GM19193 (cell line): ENCODE data around the gene ARHGEF17.

ENCODE experiments used
- POLR2A ChIP-seq: IDR thresholded peaks from 4 replicates; pipeline ENCODE4 v1.6.1; 2011; ENCODE audit not compliant: insufficient read depth, insufficient read length; ENCODE audit errors: extremely low read depth

Gene ARHGEF17

GRCh38 chr11:73308003-73308960 is at the start of gene ARHGEF17:
TSS of gene ARHGEF17 (plus strand) at chr11:73308276. CDS start at chr11:73308639, 363 bp downstream.
- TF ChIP-seq POLR2A = peak; percentile 12

- TF ChIP-seq POLR2A = no peak
These were observed 48.5 kb upstream of the ARHGEF17 start for GRCh38 chr11:73259406-73260126.

- no peak for TF ChIP-seq POLR2A
These were observed 48.0 kb upstream of the ARHGEF17 start for GRCh38 chr11:73260127-73260457.

- no peak for TF ChIP-seq POLR2A
These were observed 45.1 kb upstream of the ARHGEF17 start for GRCh38 chr11:73262851-73263495.

GRCh38 chr11:73263640-73264039 is 44.4 kb upstream of the ARHGEF17 start:
- no peak for TF ChIP-seq POLR2A

GRCh38 chr11:73265278-73265810 is 42.7 kb upstream of the ARHGEF17 start:
- TF ChIP-seq POLR2A = no peak

- TF ChIP-seq POLR2A = no peak
These were observed 42.0 kb upstream of the ARHGEF17 start for GRCh38 chr11:73265853-73266645.

GRCh38 chr11:73266646-73267020 is 41.4 kb upstream of the ARHGEF17 start:
- no peak for TF ChIP-seq POLR2A

- no peak for TF ChIP-seq POLR2A
These were observed 40.8 kb upstream of the ARHGEF17 start for GRCh38 chr11:73267122-73267846.

- no peak for TF ChIP-seq POLR2A
These were observed 40.1 kb upstream of the ARHGEF17 start for GRCh38 chr11:73267906-73268540.

GRCh38 chr11:73268671-73269271 is 39.3 kb upstream of the ARHGEF17 start:
- no peak for TF ChIP-seq POLR2A

- TF ChIP-seq POLR2A = no peak
These were observed 38.5 kb upstream of the ARHGEF17 start for GRCh38 chr11:73269459-73270015.
